HPDE6-E6E7 (cell line): ENCODE results near the gene FAN1.
"Not testable (repeated sequence)": the region's sequence is repeated elsewhere in the genome, so short reads cannot be mapped to it uniquely, and the experiment has no call there.

Experiments used
- DNase-seq: peaks from one replicate; pipeline ENCODE4 v3.0.0; 2011; ENCODE audit warnings: missing footprints; ENCODE audit errors: extremely low spot score

FAN1 gene

GRCh38 chr15:30903497-30904187, at the start of gene FAN1:
TSS of gene FAN1 (plus strand) at chr15:30903915. CDS start at chr15:30904664, 749 bp downstream.
- peak; percentile 91 for DNase-seq

DNA sequence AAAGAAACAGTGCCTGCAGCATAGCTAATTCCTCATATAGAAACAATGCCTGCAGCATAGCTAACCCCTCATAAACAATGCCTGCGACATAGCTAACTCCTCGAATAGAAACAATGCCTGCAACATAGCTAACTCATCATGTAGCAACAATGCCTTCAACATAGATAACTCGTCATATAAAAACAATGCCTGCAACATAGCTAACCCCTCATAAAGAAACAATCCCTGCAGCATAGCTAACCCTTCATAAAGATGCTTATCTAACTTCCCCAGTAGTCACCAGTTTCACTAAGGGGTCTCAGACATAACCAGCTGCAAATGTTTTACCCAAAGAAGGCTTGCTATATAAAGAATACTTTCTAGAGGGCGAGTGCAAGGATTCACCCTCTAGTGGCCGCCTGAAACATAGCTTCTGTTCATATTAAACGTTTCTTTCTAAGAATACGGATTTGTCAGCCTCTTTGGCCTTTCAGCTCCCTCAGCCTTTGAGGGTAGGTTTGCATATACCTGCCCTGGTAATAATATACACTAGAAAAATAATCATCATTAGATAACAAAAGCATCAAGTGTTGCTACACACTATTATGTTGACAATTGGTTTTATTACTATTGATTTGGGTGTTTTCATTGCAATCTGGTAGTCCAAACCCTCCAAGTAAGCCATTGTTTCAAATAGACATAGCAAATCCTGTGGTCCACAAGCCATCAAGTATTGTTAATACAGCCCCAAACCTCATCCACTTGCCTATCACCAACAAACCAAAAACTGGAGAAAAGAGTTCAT, 44.4 kb upstream of the FAN1 start:
- no peak for DNase-seq

DNA sequence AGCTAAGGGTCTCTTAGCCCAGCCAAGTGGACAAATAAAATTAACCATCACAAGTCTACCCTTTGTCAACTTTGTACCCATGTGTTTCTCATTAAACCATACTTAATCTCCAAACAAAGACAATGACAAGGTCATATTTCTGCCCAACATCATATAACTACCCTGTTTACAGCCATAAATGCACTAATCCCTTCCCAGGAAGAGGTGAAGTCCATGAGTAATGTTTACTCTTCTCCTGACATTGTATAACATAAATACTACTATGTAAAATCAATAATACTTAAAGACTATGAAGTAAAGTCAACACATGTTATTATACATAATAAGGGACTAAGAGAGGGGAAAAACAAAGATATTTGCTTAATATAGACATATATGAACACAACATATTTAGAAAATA, 38.5 kb upstream of the FAN1 start:
- DNase-seq: no peak

- no peak for DNase-seq
Observed at GRCh38 chr15:30870681-30871080, 33.0 kb upstream of the FAN1 start.

DNA sequence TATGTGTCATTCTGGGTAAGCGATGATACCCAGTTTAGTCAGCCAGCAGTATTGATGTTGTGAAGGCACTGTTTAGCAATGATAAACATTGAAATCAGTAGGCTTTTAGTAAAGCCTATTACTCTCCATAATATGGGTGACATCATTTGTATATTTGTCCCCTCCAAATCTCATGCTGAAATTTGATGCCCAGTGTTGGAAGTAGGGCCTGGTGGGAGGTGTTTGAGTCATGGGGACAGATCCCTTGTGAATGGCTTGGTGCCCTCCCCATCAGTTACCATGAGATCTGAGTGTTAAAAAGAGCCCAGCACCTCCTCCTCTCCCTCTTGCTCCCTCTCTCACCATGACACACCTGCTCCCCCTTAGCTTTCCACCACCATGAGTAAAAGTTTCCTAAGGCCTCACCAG, 31.4 kb upstream of the FAN1 start:
- no peak for DNase-seq

DNA sequence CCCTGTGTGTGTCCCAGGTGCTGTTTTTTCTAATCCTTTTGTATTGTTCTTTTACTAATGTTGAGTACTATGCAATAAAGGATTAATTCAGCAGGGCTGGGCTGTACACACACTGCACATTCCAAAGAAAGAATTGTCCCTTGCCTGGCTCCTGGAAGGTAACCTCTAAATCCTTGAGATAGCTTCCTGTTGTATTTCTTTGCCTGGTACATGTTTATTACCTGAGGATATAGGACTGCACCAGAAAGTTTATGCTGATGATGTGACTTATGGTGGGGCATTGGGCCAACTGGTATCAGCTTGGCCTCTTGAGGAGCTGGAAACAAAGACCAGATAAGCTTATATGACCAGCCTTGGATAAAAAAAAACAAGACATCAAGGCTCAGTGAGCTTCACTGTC, 26.6 kb upstream of the FAN1 start:
- DNase-seq: no peak

DNA sequence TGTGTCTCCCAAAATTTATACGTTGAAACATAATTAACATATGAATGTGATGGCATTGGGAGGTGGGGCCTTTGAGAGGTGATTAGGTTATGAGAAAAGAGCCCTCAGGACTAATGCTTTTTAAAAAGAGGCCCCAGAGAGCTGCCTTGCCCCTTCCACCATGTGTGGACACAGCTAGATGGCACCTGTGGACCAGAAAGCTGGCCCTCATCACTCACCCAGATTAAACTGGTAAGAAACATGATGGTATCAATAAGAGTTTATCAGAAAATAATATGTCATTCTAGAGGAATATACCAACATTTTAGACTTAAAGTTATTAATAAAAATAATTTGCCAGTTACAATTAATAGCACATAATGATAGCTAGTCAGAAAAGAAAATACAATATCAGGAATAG, 25.2 kb upstream of the FAN1 start:
- DNase-seq: no peak

- no peak for DNase-seq
Observed at GRCh38 chr15:30882849-30883433, 20.8 kb upstream of the FAN1 start.

DNA sequence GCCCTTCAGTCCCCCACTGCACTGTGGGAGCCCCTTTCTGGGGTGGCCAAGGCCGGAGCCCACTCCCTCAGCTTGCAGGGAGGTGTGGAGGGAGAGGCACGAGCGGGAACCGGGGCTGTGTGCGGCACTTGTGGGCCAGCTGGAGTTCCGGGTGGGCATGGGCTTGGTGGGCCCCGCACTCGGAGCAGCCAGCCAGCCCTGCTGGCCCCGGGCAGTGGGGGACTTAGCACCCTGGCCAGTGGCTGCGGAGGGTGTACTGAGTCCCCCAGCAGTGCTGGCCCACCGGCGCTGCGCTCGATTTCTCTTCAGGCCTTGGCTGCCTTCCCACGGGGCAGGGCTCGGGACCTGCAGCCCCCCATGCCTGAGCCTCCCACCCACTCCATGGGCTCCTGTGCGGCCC, 20.0 kb upstream of the FAN1 start:
- not testable (repeated sequence) for DNase-seq

GRCh38 chr15:30885814-30886213, 17.9 kb upstream of the FAN1 start:
- DNase-seq: no peak

DNA sequence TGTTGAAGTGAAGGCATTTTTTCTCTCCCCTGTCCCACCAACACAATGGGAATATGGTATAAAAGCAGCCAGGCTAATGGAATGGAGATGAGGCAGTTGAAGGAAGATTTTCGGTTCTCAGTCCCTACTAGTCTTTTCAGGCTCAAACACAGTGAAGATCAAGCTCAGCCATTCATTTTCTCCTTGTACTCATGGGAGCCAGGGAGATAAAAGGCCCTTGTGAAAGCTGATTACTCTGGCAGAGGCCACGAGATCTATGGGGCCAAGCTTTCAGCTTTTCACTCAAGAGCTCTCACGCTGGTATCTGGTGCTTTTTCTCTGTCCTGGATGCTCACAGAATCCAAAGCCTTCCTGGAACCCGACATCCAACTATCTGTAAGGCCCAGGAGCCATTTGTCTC, 14.5 kb upstream of the FAN1 start:
- DNase-seq: no peak

GRCh38 chr15:30895461-30896210, 8.1 kb upstream of the FAN1 start:
- no peak for DNase-seq

DNA sequence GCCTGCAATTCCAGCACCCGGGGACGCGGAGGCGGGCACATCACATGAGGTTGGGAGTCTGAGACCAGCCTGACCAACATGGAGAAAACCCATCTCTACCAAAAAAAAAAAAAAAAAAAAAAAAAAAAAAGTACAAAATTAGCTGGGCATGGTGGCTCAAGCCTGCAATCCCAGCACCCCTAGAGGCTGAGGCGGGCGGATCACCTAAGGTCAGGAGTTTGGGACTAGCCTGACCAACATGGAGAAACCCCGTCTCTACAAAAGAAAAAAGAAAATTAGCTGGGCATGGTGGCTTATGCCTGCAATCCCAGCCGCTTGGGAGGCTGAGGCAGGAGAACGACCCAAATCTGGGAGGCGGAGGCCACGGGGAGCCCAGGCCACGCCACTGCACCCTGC, 7.5 kb upstream of the FAN1 start:
- DNase-seq: no peak

DNA sequence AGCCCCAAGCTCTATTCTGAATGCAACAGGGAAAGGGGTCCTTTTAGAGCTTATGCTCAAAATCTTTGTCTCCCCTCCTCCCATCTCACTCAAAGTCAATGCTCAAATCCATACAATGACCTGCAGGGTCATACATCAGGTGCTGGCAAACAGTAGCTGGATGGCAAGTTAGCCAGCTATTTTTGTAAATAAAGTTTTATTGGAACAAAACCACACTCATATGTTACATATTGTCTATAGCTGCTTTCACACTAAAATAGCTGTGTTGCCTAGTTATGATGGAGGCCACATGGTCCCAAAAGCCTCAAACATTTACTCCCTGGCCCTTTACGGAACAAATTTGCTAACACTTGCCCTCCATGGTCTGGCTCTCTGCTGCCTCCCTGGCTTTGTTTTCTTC, 1.8 kb upstream of the FAN1 start:
- DNase-seq: no peak

DNA sequence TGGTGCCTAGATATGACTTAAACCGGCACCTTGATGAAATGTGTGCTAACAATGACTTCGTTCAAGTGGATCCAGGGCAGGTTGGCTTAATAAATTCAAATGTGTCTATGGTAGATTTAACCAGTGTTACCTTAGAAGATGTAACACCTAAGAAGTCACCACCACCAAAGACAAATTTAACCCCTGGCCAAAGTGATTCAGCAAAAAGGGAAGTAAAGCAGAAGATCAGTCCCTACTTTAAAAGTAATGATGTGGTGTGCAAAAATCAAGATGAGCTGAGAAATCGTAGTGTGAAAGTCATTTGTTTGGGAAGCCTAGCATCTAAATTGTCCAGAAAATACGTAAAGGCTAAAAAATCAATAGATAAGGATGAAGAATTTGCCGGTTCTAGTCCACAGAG, 1.1 kb downstream of the FAN1 start:
- DNase-seq: no peak

DNA sequence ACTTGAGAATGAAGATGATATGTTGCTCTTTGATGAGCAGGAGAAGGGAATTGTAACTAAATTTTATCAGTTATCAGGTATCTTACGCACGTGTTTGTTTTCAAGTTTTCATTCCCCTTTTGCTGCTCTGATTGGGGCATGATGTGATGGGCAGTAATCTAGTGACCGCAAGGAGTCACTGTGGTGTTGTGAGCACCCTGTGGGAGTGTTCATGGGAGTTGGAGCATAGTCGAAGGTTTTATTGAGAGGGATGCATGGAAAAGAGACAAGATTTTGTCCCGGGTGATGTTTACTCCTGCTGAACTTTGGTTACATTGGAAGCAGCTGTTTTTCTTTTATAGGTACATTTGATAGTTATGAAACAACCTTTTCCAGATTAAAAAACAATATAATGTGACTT, 2.1 kb downstream of the FAN1 start:
- DNase-seq: no peak

- DNase-seq: no peak
Observed at GRCh38 chr15:30906366-30906765, 2.7 kb downstream of the FAN1 start.

DNA sequence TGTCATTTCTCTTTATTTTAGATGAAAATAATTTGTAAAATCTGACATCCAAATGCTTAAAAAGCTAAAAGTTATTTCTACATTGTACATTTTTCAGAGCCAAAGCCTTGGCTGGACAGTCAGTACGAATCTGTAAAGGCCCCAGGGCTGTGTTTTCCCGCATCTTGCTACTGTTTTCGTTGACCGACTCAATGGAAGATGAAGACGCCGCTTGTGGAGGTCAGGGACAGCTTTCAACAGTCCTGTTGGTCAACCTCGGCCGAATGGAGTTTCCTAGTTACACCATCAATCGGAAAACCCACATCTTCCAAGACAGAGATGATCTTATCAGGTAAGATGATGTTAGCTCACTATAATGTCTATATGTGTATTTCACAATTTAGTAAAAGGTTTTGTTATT, 10.0 kb downstream of the FAN1 start:
- no peak for DNase-seq

DNA sequence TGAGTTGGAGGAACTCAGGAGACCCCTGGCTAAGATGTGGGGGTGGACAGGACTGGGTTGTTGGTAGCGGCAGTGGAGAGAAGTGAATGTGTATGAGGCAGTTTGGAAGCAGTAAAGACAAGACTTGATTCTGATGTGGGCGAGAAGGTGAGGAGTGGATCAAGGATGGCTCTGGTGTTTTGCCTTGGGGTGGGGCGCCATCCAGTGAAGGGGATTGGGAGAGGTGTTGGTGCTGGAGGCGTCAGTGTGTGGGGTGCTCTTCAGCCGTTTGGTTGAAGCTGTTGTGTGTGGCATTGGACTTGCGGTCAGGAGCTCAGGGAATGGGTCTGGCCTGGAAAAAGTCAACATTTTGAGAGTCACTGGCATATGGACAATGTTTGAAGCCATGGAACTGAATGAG, 13.3 kb downstream of the FAN1 start:
- DNase-seq: no peak

DNA sequence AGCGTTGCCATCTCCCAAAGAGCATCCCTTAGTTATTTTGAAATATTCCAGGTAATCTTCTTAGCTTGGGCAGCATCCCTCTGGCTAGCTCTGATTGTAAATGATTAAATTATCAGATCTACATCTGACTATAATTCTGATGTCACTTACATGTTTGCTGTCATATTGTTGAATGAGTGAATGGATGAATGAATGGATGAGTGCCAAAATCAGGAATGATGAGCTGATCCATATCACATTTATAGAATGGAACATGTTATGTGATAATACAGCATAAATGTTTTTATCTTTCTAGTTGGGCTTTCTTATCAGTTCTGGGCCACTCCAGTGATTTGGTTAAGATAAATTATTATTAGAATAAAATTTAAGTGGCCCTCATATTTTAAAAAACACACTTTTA, 14.0 kb downstream of the FAN1 start:
- no peak for DNase-seq

DNA sequence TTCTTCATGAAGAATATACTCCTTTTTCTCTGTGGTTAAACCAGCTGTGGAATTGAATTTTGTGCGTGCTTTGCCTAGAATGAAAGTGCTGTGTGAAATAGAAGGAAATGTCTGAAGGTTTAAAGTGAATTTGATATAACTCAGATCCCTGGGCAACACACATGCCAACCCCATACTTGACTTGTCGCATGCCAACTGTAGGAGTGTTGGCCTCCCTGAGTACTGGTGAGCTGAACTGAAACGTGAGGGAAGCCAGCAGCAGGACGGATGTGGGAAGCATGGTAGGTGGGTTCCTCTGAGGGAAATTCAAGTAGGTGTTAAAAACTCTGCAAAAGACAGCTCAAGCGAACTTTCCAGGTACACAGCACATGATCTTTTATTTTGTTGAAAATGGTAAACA, 14.7 kb downstream of the FAN1 start:
- DNase-seq: no peak

DNA sequence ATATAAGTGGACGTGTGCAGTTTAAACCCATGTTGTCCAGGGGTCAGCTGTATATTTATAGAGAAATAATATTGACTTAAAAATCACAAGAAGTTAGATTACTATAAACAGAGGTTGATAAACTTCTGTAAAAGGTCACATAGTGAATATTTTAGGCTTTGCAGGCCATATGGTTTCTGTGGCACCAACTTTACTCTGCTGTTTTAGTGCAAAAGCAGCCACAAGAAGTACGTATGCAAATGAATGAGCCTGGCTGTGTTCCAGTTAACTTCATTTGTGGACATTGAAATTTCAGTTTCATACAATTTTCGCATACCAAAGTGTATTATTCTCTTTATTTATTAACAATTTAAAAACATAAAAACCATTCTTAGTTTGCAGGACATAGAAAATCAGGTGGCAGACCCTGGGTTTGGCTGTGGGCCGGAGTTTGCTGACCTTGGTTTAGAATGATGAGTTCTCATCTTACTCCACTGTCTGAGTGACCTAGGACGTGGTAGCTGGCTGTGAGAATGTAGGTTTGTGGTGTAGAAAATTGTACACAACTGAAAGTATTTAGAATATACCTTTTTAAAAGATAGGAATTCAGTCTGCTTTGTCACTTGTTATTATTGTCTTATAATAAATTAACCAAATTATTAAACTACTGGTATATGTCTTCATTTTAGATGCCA, 16.3 kb downstream of the FAN1 start:
- no peak for DNase-seq
